ENCODE results near the gene ARRDC1. TPM values are rescaled to one million over a fixed set of nuclear protein-coding genes. Genes with fewer than 3 reads are reported as not detected.
"Not testable (repeated sequence)": the region's sequence is repeated elsewhere in the genome, so short reads cannot be mapped to it uniquely, and the experiment has no call there.

ARRDC1 gene, protein sequence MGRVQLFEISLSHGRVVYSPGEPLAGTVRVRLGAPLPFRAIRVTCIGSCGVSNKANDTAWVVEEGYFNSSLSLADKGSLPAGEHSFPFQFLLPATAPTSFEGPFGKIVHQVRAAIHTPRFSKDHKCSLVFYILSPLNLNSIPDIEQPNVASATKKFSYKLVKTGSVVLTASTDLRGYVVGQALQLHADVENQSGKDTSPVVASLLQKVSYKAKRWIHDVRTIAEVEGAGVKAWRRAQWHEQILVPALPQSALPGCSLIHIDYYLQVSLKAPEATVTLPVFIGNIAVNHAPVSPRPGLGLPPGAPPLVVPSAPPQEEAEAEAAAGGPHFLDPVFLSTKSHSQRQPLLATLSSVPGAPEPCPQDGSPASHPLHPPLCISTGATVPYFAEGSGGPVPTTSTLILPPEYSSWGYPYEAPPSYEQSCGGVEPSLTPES
- total RNA-seq: 69.1 TPM
- long read RNA-seq, transcript ARRDC1-201 (8 exons, 1,586 nt): major isoform, 58 of 170 reads
- long read RNA-seq, partial matches to known transcripts: 60 of 170 reads
- long read RNA-seq, other reads (novel, unspliced or antisense): 46 of 170 reads

DNA sequence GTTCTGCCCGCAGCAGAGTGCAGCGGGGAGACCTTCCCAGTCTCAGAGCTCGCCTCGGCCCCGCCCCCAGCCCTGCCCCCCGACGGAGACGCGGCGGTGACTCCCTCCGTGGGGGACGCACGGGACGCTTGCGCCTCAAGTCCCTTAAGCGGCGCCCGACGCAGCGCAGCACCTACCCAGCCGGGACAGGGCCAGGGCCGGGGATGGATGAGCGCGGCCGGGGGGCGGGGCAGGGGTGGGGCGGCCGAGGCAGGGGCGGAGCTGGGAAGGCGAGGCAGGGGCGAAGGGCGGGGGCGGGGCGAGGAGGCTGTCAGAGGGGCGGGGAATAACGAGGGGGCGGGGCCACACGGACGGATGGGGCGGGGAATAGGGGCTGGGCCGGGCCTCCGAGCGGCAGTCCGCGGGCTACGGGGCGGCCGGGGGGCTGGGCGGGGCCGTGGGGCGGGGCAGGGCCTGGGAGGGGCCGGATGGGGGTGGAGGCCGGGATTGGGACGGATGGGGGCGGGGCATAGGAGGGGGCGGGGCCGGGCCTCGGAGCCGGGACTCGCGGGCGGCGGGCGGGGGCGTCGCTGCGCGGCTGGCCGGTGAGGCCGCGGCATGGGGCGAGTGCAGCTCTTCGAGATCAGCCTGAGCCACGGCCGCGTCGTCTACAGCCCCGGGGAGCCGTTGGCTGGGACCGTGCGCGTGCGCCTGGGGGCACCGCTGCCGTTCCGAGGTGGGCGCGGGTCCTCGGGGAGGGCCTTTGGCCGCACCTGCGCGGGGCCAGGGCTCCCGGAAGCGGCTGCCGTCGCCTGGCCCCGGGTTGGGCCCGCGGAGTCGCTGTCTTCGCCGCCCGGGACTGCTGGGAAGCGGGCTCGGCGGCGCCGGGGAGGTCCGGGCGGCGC, at the start of gene ARRDC1:
Gene ARRDC1 (plus strand): TSS at position 566 of the 884 bp plus-strand sequence. CDS start 32 bp downstream, at position 598.
- intact Hi-C loops (cut with DNase I): no loop called here
- Histone ChIP-seq H3K27ac (peak within 1 kb of the TSS; percentile 89), H3K4me1 (peaks cover 35% of the 10 kb centered on the region), H3K4me3 (peak within 1 kb of the TSS; percentile 67), H3K36me3 (no peaks in the 10 kb centered on the region), H3K9me3 (no peaks in the 10 kb centered on the region), H3K27me3 (no peaks in the 10 kb centered on the region)
- DNase-seq (peak; percentile 98), ATAC-seq (peak; percentile 87)
- TF ChIP-seq, protein P1, sequence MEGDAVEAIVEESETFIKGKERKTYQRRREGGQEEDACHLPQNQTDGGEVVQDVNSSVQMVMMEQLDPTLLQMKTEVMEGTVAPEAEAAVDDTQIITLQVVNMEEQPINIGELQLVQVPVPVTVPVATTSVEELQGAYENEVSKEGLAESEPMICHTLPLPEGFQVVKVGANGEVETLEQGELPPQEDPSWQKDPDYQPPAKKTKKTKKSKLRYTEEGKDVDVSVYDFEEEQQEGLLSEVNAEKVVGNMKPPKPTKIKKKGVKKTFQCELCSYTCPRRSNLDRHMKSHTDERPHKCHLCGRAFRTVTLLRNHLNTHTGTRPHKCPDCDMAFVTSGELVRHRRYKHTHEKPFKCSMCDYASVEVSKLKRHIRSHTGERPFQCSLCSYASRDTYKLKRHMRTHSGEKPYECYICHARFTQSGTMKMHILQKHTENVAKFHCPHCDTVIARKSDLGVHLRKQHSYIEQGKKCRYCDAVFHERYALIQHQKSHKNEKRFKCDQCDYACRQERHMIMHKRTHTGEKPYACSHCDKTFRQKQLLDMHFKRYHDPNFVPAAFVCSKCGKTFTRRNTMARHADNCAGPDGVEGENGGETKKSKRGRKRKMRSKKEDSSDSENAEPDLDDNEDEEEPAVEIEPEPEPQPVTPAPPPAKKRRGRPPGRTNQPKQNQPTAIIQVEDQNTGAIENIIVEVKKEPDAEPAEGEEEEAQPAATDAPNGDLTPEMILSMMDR (IDR thresholded peaks at IDR 0.05): no peak

- intact Hi-C loops (cut with DNase I): no loop called here
- Histone ChIP-seq H3K36me3 (peaks cover 44% of the 10 kb centered on the region), H3K4me3 (no peak overlapping the region), H3K27me3 (no peaks in the 10 kb centered on the region), H3K9me3 (no peaks in the 10 kb centered on the region), H3K4me1 (peaks cover 7% of the 10 kb centered on the region), H3K27ac (no peak overlapping the region)
- ATAC-seq: no peak
- DNase-seq: no peak
- TF ChIP-seq, protein P1 (IDR thresholded peaks at IDR 0.05): no peak
Observed at GRCh38 chr9:137556069-137556838, 49.2 kb upstream of the ARRDC1 start.

DNA sequence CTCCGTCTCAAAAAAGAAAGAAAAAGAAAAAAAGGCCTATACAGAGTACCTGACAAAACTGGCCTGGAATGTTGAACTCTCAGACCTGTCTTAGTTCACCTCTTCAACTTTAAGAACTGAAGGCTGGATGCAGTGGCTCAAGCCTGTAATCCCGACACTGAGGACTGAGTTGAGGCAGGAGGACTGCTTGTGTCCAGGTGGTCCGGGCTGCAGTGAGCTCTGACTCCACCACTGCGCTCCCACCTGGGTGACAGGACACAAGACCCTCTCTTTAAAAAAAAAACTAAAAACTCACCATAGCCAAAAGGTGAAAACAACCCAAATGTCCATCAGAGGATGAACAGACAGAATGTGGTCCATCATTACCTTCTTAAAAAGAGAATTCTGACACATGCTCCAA, 47.4 kb upstream of the ARRDC1 start:
- no peak overlapping the region for H3K4me3 ChIP-seq
- H3K27ac ChIP-seq: no peak overlapping the region
- TF ChIP-seq, protein P1 (IDR thresholded peaks at IDR 0.05): no peak
- ATAC-seq (no peak), DNase-seq (no peak)
- H3K9me3 ChIP-seq: no peaks in the 10 kb centered on the region
- peaks cover 59% of the 10 kb centered on the region for H3K36me3 ChIP-seq
- H3K27me3 ChIP-seq: no peaks in the 10 kb centered on the region
- no peaks in the 10 kb centered on the region for H3K4me1 ChIP-seq
- intact Hi-C loops (cut with DNase I): no loop called here

DNA sequence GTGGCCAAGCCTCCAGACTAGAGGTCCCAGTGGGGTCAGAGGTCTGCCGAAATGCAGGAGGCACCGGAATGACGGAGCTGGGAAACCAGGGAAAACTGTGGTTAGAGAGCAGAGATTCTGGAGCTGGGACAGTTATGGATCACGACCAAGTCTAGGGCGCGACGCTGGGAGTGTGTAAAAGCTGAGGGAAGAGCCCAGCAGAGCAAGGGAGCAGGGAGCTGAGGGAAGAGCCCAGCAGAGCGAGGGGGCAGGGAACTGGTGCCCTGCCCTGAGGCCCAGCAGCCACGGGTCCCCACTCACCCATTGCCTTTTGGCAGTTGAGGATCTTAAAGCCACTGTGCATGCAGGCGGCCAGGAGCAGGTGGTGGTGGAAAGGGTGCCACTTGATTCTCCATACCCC, 41.4 kb upstream of the ARRDC1 start:
- no peaks in the 10 kb centered on the region for H3K9me3 ChIP-seq
- ATAC-seq: no peak
- H3K4me1 ChIP-seq: no peaks in the 10 kb centered on the region
- H3K27me3 ChIP-seq: no peaks in the 10 kb centered on the region
- H3K4me3 ChIP-seq: no peak overlapping the region
- DNase-seq: no peak
- intact Hi-C loops (cut with DNase I): no loop called here
- TF ChIP-seq, protein P1 (IDR thresholded peaks at IDR 0.05): no peak
- no peak overlapping the region for H3K27ac ChIP-seq
- peaks cover 40% of the 10 kb centered on the region for H3K36me3 ChIP-seq

GRCh38 chr9:137564817-137565411, 40.6 kb upstream of the ARRDC1 start:
- DNase-seq: no peak
- Histone ChIP-seq H3K27ac (no peak overlapping the region), H3K36me3 (peaks cover 37% of the 10 kb centered on the region), H3K4me3 (no peak overlapping the region), H3K9me3 (no peaks in the 10 kb centered on the region), H3K4me1 (no peaks in the 10 kb centered on the region), H3K27me3 (no peaks in the 10 kb centered on the region)
- TF ChIP-seq, protein P1 (IDR thresholded peaks at IDR 0.05): no peak
- no peak for ATAC-seq
- intact Hi-C loops (cut with DNase I): no loop called here

DNA sequence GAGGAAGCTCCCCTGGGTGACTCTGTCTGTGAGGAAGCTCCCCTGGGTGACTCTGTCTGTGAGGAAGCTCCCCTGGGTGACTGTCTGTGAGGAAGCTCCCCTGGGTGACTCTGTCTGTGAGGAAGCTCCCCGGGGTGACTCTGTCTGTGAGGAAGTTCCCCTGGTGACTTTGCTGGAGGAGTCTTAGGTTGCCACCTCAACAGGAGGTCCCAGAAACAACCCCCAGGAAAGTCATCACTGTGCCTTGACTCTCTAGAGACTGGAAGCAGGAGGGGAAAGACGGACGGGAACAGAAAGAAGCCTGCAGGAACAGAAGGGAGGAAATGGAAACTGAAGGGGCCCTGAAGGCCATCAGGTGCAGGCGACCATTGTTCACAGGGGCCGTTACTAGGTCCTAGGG, 37.0 kb upstream of the ARRDC1 start:
- H3K36me3 ChIP-seq: peaks cover 37% of the 10 kb centered on the region
- H3K27me3 ChIP-seq; intact Hi-C loops (cut with DNase I); H3K27ac ChIP-seq; H3K9me3 ChIP-seq; ATAC-seq; H3K4me1 ChIP-seq; H3K4me3 ChIP-seq; DNase-seq: not testable (repeated sequence)

All from upper lobe of right lung (tissue), 1 donor.